IPS DF 4.7 (cell line): Measurements from ENCODE around the gene RAPGEF1.
"Not testable (repeated sequence)": the region's sequence is repeated elsewhere in the genome, so short reads cannot be mapped to it uniquely, and the experiment has no call there.

Experiments used
- DNase-seq: peaks from one replicate; pipeline ENCODE4 v3.0.0-alpha.2; 2013; ENCODE audit warnings: low spot score; ENCODE audit errors: extremely low read depth

Gene RAPGEF1

GRCh38 chr9:131565369-131565768 is 174.5 kb downstream of the RAPGEF1 start:
- DNase-seq = no peak

GRCh38 chr9:131562032-131562959 is 177.6 kb downstream of the RAPGEF1 start:
- no peak for DNase-seq

GRCh38 chr9:131559421-131560000 is 180.4 kb downstream of the RAPGEF1 start:
- no peak for DNase-seq

GRCh38 chr9:131557855-131558548 is 181.9 kb downstream of the RAPGEF1 start:
- DNase-seq = no peak

- no peak for DNase-seq
Measured at GRCh38 chr9:131555841-131556673, 183.8 kb downstream of the RAPGEF1 start.

GRCh38 chr9:131554843-131555351 is 185.0 kb downstream of the RAPGEF1 start:
- DNase-seq = no peak

- DNase-seq = no peak
Measured at GRCh38 chr9:131554087-131554842, 185.6 kb downstream of the RAPGEF1 start.

GRCh38 chr9:131552030-131552429 is 187.8 kb downstream of the RAPGEF1 start:
- no peak for DNase-seq

- not testable (repeated sequence) for DNase-seq
Measured at GRCh38 chr9:131550465-131550864, 189.4 kb downstream of the RAPGEF1 start.

GRCh38 chr9:131549186-131549585 is 190.7 kb downstream of the RAPGEF1 start:
- DNase-seq = not testable (repeated sequence)

GRCh38 chr9:131546336-131547084 is 193.4 kb downstream of the RAPGEF1 start:
- no peak for DNase-seq

- DNase-seq = no peak
Measured at GRCh38 chr9:131545786-131546335, 194.0 kb downstream of the RAPGEF1 start.

- DNase-seq = no peak
Measured at GRCh38 chr9:131545003-131545785, 194.7 kb downstream of the RAPGEF1 start, which contains the start of gene PRRT1B. Gene PRRT1B, plus strand, starts transcription at chr9:131545523. Its CDS starts 93 bp downstream, at chr9:131545616.

GRCh38 chr9:131543141-131543540 is 196.7 kb downstream of the RAPGEF1 start:
- DNase-seq = no peak

- DNase-seq = no peak
Measured at GRCh38 chr9:131539223-131539923, 200.5 kb downstream of the RAPGEF1 start.

- no peak for DNase-seq
Measured at GRCh38 chr9:131537946-131538345, 201.9 kb downstream of the RAPGEF1 start.

GRCh38 chr9:131534721-131535237 is 205.1 kb downstream of the RAPGEF1 start:
- DNase-seq = no peak
